ENCODE measurements around the gene ZFYVE21.

- TF ChIP-seq POLR2AphosphoS5 (IDR thresholded peaks at IDR 0.05) = no peak
- TF ChIP-seq CTCF (IDR thresholded peaks at IDR 0.05) = no peak
- no peak for TF ChIP-seq POLR2A (IDR thresholded peaks at IDR 0.05; ENCODE audit: low read depth)
- no peak for TF ChIP-seq EP300 (IDR thresholded peaks at IDR 0.05)
These were observed 21.0 kb upstream of the ZFYVE21 start for GRCh38 chr14:103694572-103695026.
